Left colon (tissue), 2 donors: ENCODE data around the gene ZNF334. TPM values are rescaled to one million over a fixed set of nuclear protein-coding genes. Genes with fewer than 3 reads are reported as not detected.

ENCODE experiments used
- ATAC-seq: fragments of 200-7000 bp; cut with Tn5 transposase; one replicate; pipeline ENCODE4 v1.9.1; 2020; ENCODE audit warnings: mild to moderate bottlenecking, moderate library complexity
- DNase-seq, 2 donors: peaks; one replicate each; pipeline ENCODE4 v3.0.0-alpha.2; 2020
- intact Hi-C, 2 donors: fragments of 100-400 bp; cut with DNase I in 1 of 2; cut with micrococcal nuclease in 1 of 2; formaldehyde crosslinking; loops; one replicate each; pipeline versions ENCODE4 v1.11.2 to v1.14.0; 2022; cut with DNase I, micrococcal nuclease
- long read RNA-seq: library from polyadenylated mRNA; unstranded; transcript quantifications from one replicate; pipeline ENCODE4 v2.0.0, GENCODE V29; 2021
- total RNA-seq, 2 donors: library from RNA; stranded (reverse); fragmentation: NEBNext Ultra II Directional; extraction: Animal tissue kit (Norgen Biotek cat#: 25700); gene quantifications; one replicate each; pipeline ENCODE4 v1.2.1, GENCODE V29; 2021
- donor health status: DM: no; HTN: no; CAD: no.
- donor health status: DM: yes; HTN: yes; CAD: no.

ZNF334 gene
- 1 to 10 TPM; 2.2 to 8.5 TPM for total RNA-seq
- long read RNA-seq, partial matches to known transcripts: 0 of 2 reads
- long read RNA-seq, other reads (novel, unspliced or antisense): 1 of 2 reads

GRCh38 chr20:46512943-46513844, at the start of gene ZNF334:
ZNF334 (minus strand) TSS chr20:46513559; CDS start chr20:46512102, 1,457 bp downstream.
- ATAC-seq (peak; percentile 99), DNase-seq (peak; percentile 59 to 87)
- intact Hi-C loops: no loop called here

DNA sequence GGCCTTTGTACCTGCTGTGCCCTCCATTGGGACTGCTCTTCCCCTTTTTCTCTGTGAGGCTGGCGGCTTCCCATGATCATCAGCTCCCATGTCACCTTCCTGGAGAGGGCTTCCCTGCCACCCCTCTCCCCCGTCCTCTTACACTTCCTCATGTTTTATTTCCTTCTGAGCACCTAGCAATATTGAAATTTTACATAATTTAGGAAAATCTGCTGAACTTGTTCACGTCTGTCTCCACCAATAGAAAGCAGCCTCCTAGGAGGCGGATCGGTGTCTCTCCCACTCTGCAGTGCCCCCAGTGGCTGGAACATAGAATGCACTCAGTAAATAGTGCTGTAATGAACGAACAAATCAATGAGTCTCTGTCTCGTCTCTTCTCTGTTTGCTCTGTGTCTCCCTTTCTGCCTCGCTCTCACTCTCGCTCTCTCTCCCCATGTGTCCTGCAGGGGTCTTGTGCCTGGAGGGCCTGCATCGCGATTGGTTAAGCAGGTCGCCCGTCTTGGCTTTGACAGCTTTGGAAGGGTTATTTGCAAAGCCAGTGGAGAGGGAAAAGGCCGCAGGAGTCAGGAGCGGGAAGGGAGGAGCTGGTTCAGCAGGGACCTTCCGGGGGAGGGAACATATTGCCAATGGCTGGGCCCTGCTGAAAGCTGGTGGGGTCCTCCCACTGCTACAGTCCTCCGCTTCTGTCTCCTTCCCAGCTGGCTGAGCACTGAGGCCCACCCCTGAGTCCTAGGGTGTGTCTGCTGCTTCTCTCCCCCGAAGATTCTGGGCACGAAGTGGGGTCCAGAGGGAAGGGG, 49.2 kb upstream of the ZNF334 start:
- intact Hi-C loops: loop anchor here in 1 of 2 donors (10.0 kb wide), 1 partner anchor 122 kb away; the partner anchor contains the start of gene TP53RK
- ATAC-seq (peak; percentile 81), DNase-seq (peak; percentile 42 to 75)

DNA sequence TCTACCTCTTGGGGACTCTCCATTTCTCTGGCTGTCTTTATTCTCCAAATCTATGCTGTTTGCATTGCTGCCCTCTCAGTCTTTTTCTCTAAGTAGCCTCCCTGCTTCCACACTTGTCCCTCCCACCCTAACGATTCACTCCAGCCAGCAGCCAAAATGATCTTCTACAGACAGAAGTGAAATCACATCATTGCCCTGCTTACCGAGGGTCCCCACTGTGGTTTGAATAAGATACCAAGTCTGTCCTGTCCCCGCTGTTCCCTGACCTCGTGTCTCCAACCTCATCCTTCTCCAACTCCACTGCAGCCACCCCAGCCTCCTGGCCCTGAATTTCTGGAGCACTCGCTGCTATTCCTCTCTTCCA, 48.6 kb upstream of the ZNF334 start:
- ATAC-seq: no peak
- DNase-seq: no peak
- intact Hi-C loops: loop anchor here in 1 of 2 donors (10.0 kb wide), 1 partner anchor 123 kb away; the partner anchor contains the start of gene TP53RK

DNA sequence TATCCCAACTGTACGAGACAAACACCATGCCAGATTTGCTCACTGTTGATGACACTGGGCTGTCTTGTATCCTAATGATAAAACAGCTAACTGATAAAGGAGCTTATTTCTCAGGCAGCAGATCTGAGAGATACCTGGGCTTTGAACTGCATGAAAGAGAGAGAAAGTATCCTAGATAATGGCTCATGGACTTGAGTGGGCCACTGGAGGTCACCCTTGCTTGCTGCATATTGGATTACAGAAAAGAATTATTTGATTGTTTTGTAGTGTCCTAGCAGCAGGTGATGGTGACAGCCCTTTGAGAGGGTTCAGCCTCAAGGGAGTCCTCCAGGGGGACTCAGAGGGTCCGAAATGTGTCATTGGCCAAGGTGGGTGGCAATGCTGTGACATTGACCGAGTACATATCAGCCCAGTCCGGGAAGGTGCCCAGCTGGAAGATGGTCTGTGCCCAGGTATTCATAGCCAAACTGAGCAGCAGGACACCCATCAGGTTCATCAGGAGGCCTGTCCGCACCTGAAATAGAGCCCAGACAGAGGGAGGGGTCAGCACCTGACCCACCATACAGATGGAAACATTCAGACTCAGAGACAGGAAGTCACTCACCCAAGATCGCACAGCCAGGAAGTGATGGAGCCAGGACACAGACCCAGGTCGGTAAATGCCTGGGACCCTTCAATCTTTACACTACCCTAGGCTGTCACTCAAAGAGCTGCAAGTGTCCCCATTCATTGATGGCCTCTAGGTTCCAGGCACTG, 46.5 kb upstream of the ZNF334 start:
- no peak for DNase-seq
- ATAC-seq: no peak
- intact Hi-C loops: loop anchor here in 1 of 2 donors (10.0 kb wide), 1 partner anchor 125 kb away; the partner anchor contains the start of gene TP53RK

- no peak for ATAC-seq
- intact Hi-C loops: no loop called here
- no peak for DNase-seq
Measured at GRCh38 chr20:46559001-46559400, 45.6 kb upstream of the ZNF334 start.

DNA sequence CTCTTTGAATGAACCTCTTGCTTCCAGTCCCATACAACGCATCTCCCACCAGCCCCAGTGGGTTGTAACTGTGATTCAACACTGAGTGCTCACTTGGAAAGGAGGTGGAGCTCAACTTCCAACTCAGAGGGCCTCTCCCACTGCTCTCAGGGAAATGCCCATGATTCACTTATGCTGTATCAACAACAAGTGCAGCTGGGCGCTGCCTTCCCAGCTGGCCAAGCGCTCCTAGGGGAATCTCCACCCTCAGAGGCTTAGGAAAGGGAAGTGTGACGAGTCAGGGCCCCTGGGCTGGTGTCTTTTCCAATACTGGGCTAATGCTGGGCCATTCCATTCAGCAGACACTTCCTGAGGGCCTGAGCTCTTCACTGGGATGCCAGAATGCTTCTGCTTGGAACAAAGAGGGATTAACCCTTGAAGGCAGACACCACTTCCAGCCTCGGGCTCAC, 45.2 kb upstream of the ZNF334 start:
- peak; percentile 82 for ATAC-seq
- intact Hi-C loops: no loop called here
- peak; percentile 32 to 42 for DNase-seq

GRCh38 chr20:46557231-46557956, 44.0 kb upstream of the ZNF334 start:
- intact Hi-C loops: no loop called here
- DNase-seq (no peak), ATAC-seq (no peak)

DNA sequence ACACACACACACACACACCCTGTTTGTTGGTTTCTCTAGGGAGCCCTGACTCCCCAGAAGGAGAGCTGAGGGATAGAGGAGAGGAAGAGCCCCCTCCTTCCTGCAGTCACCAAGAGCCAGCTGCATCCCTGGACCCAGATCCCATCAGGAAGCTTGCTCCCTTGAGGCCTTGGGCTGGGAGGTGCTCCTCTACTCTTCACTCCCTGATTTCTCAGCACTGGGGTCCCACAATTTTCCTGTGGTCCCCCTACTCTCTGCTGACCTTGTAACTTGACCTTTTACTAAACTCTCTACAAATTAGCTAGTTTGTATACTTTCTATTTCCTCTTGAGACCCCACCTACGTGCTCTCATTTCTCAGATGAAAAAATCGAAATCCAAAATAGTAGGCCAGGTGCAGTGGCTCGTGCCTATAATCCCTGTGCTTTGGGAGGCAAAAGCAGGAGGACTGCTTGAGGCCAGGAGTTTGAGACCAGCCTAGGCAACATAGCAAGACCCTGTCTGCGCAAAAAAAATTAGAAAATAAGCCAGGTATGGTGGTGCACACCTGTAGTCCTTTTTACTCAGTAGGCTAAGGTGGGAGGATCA, 42.1 kb upstream of the ZNF334 start:
- ATAC-seq (no peak), DNase-seq (no peak)
- intact Hi-C loops: no loop called here

GRCh38 chr20:46554828-46555227, 41.5 kb upstream of the ZNF334 start:
- ATAC-seq (no peak), DNase-seq (no peak)
- intact Hi-C loops: no loop called here

GRCh38 chr20:46553926-46554325, 40.6 kb upstream of the ZNF334 start:
- intact Hi-C loops: no loop called here
- no peak for ATAC-seq
- no peak for DNase-seq

DNA sequence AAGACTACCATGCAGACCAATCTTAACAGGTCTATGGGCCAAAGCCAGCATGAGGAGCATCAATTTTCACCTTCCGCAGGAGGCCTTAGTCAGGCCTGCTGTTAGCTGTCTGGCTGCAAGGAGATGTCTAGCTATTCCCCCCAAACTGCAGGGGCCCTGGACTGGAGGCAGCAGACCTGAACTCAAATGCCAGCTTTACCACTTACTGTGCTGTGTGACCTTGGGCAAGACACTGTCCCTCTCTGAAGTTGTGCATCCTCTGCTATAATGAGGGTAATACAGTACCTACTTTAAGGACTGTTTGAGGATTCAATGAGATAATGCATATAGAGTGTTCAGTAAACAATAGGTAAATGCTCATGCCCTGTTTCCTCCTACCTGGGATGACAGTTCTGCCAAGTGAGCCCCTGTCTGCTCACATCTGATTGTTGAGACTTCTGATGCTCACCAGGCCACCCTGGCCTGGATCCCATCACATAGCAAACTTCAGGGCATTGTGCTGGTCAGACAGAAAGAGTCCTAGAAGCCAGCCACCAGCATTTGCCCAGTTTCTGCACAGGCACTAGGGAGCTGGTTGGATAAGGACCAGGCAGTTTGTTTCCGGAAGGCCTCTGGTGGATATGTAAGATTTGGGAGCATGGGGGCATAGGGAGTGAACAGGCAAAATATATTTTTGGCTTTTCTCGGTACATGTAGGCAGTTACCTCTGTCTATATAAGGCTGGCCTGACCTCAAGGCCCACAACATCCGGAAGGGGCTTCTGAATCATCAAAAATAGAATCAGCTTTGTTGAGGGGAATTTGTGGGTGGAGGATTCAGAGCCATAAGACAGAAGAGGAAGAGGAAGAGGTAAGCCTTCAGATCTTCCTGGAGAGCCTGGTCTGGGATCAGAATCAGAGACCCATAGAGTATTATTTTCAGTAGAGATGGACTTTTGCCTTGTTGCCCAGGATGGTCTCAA, 39.4 kb upstream of the ZNF334 start:
- DNase-seq: no peak
- intact Hi-C loops: no loop called here
- ATAC-seq: no peak

GRCh38 chr20:46551522-46552381, 38.4 kb upstream of the ZNF334 start:
- ATAC-seq (no peak), DNase-seq (no peak)
- intact Hi-C loops: no loop called here

DNA sequence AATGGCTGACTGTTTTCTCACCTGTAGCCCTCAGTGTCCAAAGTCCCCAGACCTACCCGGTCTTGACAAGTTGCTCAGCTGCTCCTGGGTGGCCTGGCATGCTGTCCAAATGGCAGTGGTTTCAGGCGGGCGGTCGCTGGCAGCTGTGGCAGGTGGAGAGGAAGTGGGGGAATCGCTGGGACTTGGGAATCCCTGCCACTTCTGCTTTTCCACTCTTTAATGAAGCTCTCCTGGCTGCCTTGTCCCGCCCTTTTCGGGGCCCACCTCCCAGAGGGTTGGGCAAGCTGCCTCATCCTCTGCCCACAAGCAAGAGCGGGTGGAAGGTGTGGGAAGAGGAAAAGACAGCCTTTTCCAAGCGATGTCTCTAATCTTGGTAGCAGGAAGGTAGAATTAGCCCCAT, 37.1 kb upstream of the ZNF334 start, which contains the start of gene OCSTAMP:
Gene OCSTAMP (minus strand): TSS at position 194 of the 400 bp plus-strand sequence. CDS start 94 bp downstream, at position 100.
- intact Hi-C loops: no loop called here
- no peak for DNase-seq
- peak; percentile 34 for ATAC-seq

DNA sequence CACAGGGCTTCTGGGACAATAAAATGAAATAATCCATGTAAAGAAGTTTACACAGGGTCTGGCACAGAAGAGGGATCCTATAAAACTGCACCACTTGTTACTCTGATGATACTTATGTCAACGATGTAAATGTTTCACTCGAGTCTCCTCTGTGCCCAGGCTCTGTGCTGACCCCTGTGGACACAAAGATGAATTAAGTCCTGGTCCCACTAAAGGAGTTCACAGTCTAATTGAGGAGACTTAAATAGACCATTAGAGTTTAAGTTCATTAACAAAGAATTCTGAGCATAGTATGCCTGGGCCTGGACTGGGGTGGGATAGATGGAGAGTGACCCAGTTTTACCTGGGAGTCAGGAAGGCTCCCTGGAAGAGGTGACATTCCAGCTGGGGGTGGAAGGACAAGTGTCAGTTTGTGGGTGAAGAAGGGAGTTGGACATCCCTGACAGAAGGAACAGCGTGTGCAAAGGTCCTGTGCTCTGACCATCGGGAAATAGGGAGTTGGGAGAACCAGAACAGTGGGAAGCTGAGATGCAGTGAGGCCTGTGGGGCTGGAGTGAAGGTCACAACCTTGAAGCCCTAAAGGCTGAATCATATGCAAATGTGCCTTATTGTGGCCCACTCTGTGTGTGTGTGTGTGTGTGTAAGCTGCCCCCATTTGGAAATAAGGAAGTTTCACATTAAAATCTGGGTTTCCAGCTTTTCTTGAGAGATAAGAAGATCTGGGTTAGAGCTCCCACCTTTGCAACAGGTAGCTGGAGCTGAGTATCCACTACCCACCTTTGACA, 36.0 kb upstream of the ZNF334 start:
- ATAC-seq (no peak), DNase-seq (no peak)
- intact Hi-C loops: no loop called here

DNA sequence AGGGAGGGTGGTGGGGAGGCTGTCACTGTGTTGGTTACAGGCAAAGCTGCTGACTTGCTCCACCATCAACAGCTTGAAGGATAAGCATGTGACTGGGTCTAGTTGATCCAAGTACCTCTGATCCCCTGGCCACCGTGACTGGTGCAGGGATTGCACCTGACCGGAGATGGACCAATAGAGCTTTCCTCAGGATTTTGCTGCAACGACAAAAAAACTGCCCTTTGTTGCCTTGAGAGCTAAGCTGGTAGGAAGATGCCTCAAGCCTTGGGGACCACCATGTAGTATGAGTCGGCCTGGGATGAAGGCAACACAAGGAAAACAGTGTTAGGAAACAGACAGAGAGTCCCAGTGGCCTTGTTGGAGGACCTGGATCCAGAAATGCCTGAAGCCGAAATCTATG, 35.3 kb upstream of the ZNF334 start:
- DNase-seq: no peak
- no peak for ATAC-seq
- intact Hi-C loops: no loop called here
